HG02623 (cell line): ENCODE measurements around the gene SGF29.
"Not testable (repeated sequence)": the region's sequence is repeated elsewhere in the genome, so short reads cannot be mapped to it uniquely, and the experiment has no call there.

ENCODE experiments used
- ATAC-seq: cut with Tn5 transposase; IDR thresholded peaks from one replicate; pipeline ENCODE4 v1.9.1; 2021; ENCODE audit warnings: moderate library complexity; ENCODE audit not compliant: unreplicated experiment

SGF29 gene

DNA sequence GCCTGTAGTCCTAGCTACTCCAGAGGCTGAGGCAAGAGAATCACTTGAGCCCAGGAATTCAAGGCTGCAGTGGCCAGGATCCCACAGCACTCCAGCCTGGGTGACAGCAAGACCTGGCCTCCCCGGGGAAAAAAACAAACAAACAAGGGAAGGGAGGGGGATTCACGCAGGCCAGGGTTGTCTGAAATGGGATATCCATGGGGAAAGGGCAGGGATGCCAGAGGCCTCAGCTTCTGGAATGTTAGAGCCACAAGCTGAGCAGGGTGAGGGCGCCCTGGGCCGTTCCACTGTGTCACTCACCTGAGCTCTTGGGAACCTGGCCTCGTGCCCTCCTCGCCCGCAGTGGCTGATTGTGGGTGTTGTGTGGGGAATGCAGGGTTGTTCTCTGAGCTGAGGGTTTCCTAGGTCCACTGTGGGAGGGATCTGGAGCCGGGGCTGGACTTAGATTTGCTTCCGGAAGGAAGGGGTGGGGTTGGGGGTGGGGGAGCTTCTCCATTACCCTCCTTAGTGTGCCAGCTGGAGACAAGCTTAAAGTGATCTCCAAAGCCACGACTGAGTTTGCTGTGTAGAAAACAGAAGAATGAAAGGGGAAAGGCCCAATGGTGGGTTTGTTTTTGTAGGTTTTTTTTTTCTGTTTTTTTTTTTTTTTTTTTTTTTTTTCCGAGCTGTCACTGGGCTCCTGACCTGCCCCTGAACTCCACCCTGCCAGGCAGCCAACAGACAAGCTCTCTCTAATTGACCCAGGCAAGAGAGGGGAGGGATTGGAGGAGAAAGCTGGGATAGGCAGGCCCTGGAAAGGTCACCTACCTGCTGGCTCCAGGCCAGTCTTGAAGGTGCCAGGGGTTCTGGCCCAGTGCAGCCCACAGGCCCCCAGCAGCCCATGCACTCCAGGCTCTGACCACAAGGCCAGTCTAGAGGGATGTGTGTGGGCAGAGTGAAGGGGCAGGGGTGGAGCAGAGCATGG lies 56.2 kb downstream of the SGF29 start, which contains the start of gene SULT1A1:
Gene SULT1A1, minus strand, starts transcription at position 414 of the 964 bp plus-strand sequence. CDS start 1,189 bp downstream, outside the sequence.
- no peak for ATAC-seq

DNA sequence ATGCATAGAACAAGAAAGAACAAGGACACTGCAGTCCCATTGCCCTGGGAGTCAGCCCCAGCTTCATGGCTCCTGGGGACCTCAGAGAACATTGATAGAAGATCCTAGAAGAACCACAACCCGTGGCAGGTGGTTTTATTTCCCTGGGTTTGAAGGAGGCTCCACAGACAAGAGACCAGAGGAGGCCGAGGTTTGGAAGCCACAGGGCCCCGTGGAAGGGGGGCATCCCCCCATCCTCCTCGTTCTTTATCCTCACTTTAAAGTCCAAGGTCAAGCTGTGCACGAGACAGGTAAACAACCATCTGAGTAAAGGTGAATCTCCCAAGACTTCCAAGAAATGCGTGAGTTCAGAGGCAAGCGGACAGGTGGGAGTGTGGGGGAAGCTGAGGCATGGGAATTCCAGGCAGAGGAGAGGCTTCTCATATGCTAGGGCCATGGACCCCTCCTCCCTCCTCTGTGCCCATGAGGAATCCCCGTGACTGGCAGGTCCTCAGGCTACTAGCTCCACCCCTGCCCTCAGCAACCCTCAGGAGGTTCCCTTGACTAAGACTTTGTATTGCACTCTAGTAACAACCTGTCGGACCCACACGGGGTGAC lies 57.0 kb downstream of the SGF29 start:
- ATAC-seq: no peak

DNA sequence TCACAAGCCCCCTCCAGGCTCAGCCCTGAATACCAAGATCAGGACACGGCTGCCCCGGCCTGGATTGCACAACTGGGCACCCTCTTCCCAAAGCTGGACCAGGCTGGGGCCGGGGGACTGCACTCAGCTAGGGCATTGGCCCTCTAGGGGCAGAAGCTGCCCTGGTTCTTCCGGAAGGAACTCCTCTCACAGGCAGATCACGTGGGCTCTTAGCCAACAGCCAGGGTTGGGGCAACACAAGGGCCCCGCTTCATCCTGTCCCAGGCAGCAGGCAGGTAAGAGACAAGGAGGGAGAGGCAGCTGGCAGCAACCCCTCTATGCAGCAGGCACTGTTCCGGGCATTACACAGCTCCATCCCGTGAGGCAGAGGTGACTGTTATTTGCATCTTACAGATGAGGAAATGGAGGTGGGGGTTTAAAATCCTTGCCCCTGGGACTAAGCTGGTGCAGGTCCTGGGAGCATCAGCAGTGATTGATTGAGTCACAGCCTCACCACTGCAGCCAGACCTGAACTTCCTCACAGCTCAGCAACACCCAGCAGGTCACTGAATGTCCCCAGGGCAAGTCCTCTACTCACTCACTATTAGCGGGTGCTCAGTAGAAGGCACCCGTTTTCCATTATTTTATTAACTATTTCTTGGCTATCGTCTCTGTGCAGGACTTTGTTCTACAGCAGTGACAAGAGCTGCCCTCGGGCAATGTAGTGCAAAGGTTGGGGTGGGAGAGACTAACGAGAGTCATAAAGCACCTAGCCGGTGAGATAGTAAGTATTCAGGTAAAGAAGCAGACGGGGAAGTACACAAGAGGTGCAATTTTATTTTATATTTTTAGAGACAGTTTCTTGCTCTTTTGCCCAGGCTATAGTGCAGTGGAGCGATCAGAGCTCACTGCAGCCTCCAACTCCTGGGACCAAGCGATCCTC lies 58.9 kb downstream of the SGF29 start:
- ATAC-seq: not testable (repeated sequence)

DNA sequence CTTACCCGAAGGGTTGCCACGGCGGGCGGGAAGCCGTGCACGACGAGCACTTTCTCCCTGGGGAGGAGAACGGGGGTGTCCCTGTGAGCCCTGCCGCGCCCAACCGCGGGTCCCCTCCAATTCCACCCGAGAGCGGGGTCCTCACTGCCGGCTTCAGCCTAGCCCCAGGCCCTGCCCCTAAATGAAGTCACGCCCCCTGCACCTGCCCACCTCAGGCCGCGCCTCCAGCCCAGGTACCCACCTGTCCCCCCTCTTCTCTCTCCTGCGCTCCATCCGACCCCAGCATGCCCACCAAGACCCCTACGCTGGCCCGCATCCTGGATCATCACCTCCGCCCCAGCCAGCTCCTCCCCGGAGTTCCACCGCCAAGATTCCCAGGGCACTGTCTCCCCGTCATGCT lies 60.2 kb downstream of the SGF29 start:
- ATAC-seq: not testable (repeated sequence)

DNA sequence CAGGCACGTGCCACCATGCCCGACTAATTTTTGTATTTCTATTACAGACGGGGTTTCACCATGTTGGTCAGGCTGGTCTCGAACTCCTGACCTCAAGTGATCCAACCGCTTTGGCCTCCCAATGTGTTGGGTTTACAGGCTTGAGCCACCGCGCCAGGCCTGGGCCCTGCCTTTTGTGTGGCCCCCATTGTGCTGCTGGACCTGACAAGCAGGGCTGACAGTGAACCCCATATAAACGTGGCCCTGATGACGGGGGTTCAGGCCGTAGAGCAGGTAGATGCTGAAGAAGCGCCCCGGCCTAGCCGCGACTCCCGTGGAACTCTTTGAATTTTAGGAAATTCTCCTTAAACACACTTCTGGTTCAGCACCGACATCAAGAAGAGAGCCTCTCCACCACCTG lies 60.8 kb downstream of the SGF29 start:
- ATAC-seq: not testable (repeated sequence)

DNA sequence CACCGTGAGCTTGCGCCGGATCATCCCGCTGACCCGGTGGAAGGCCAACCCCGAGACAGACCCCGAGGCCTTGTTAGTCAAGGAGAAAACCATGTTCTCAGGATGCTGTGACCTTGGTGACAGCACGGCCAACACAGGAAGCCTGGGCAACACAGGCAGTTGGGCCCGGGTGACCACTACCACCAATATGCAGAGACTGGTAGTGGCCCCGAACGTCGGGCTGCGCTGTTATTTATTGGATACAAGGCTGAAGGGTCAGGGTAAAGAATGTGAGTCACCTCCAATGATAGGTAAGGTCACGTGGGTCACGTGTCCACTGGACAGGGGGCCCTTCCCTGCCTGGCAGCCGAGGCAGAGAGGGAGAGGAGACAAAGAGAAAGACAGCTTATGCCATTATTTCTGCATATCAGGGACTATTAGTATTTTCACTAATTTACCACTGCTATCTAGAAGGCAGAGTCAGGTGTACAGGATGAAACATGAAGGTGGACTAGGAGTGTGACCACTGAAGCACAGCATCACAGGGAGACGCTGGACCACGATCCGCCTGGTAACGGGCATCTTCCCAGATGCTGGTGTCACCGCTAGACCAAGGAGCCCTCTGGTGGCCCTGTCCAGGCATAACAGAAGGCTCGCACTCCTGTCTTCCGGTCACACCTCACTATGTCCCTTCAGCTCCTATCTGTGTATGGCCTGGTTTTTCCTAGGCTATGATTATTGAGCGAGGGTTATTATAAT lies 61.9 kb downstream of the SGF29 start:
- not testable (repeated sequence) for ATAC-seq

DNA sequence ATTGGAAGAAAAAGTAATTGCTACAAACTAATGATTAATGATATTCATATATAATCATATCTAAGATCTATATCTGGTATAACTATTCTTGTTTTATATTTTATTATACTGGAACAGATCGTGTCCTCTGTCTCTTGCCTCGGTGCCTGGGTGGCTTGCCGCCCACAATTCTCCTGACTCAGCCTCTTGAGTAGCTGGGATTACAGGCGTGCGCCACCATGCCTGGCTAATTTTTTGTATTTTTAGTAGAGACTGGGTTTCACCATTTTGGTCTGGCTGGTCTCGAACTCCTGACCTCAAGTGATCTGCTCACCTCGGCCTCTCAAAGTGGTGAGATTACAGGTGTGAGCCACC lies 62.5 kb downstream of the SGF29 start:
- ATAC-seq: not testable (repeated sequence)

DNA sequence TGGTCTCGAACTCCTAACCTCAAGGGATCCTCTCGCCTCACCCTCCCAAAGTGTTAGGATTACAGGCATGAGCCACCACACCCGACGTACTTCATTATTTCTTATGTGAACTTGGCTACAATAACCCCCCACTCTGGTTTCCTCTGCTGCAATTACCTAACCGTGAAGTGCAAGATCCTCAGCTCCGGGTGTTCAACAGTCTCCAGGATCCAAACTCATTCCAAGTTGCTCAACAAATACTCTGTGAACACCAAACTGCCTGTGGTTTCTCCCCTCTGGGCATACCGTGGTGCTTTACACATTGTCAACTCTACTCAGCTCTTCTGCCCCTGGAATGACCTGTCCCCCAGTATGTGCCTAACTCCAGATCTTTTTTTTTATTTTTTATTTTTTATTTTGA lies 62.9 kb downstream of the SGF29 start:
- ATAC-seq: no peak

DNA sequence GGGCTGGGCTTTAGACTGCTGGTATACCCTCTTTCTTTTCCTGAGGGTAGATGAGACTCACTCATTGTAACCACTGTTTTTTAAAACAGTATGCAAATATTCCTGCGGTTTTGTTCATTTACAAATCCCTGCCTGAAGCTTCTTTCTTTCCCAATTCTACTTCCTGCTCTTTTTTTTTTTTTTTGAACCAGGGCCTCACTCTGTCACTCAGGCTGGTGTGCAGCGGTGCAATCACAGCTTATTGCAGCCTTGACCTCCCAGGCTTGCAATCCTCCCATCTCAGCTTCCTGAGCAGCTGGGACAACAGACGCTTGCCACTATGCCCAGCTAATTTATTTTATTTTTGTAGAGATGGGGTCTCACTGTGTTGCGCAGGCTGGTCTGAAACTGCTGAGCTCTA lies 64.2 kb downstream of the SGF29 start:
- no peak for ATAC-seq

DNA sequence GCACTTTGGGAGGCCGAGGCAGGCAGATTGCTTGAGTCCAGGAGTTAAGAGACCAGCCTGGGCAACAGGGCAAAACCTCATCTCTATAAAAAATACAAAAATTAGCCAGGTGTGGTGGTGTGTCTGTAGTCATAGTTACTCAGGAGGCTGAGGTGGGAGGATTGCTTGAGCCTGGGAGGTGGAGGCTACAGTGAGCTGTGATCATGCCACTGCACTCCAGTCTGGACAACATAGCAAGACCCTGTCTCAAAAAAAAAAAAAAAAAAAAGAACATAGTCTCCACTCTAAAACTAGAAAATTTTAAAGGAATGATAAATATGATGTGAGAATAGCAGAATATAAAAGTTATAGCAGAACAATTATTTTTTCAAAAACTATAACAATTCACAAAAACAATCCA lies 66.6 kb downstream of the SGF29 start:
- not testable (repeated sequence) for ATAC-seq

DNA sequence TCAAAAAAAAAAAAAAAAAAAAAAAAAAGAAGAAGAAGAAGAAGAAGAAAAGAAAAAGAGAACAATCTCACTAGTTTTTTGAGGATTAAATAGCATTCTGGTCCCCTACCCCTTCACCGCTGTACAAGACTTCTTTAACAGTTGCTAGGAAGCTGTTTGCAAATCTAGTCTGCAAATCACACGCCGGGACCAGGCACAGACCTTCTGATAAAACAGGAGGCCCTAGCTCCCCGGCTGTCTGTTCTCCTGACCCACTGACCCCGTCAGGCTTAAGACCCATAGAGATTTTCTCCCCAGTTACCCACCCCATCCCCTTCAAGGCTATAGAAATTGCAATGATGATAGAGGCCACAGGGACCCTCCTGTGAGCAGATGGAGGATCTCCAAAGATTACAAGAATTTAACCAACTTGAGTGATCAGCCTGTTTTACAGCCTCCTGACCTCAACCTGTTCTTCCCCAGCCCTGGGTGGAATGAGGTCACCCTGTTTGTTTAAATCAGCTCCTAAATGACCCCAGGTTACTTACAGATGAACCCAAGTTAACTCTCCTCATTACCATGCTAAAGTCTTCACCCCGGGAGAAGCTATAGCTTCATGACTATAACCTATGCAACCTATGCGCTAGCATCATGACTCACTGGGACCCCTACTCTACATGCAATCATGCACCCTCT lies 67.9 kb downstream of the SGF29 start:
- ATAC-seq: no peak

DNA sequence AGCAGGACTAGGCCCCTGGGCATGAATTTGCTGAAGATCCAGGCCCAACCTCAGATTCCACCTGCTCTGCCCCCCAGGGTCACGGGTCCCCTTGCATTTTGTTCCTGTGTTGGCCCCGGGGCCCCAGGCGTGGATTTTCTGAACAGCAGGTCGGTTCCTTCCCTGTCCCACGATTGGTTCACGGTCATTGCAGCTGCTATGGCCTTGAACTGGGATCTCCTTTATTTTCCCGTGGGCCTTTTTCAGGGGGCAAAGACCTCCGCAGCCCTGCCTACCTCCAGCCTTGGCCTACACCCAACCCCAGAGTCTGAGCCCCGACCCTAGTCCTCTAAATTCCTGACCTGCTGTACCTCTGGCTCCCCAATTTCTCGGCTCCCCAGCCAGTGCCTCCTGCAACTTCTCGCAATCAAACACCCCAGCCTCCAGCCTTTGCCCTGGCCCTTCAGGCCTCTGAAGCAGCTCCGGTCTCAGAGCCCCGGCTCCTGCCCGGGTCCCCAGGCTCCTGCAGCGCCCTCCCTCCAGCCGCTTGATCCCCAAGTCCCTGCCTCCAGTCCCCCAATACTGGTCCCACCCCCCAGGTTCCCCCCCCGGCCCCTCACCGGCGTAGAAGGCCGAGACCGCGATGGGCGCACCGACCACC lies 68.9 kb downstream of the SGF29 start:
- not testable (repeated sequence) for ATAC-seq

DNA sequence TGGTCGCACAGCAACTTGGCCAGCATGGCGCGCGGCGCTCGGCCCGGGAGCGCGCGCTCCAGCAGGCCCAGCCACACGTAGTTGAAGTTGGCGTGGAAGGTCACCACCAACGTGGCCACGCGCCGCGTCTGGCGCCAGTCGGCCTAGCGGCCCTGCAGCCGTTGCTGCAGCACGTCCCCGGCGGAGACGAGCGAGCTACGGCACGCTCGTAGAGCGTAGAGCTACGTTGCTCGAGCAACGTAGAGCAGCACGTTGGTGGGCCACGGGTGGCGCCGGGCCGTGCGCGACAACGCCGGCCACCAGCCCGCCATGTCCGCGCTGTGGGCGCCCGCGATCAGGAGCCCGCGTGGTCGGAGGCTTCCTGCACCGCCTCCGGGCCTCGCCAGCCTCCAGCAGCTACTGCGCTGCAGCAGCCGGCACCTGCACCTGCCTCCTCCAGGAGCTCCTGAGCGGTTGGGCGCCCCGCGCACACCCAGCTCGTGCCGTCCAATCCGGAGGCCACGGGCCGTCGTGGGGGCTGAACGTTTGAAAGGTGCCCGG lies 69.5 kb downstream of the SGF29 start:
- ATAC-seq: no peak

DNA sequence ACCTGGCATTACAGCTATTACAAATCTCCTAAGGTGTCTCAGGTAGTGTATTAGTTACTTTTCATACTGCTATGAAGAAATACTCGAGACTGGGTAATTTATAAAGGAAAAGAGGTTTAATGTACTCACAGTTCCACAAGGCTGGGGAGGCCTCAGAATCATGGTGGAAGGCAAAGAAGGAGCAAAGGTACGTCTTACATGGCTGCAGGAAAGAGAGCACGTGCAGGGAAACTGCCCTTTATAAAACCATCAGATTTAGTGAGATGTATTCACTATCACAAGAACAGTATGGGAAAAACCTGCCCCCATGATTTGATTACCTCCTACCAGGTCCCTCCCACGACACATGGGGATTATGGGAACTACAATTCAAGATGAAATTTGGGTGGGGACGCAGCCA lies 77.2 kb downstream of the SGF29 start:
- not testable (repeated sequence) for ATAC-seq

DNA sequence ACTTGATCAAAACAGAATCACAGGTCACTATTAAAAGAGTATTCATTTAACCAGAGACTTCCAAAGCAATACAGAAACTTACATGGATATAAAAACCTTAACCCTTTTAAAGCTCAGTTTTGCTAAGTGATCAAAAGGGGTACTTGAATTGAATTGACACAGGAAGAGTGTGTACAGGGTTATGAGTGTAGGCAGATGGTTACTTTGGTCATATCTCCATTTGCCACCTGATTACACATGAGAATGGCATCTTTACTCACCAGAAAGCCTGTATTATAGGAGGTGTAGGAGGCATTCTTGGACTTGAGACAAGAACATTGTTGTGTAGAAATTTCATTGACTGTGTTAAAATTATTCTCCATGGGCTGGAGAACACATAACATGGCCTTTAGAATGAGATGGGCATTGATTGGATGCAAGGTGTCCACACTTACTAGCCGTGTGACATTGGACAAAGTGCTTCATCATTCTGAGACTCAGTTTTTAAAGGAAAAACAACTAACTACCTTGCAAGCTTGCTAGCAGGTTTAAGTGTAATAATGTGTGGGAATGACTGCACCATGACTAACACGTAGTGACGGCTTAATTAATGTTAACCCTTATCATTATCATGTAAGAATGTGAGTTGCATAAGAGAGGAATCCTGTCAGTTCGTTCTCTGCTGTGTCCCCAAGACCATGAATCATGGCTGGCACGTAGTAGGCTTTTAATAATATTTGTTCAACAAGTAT lies 82.5 kb downstream of the SGF29 start:
- ATAC-seq: not testable (repeated sequence)

DNA sequence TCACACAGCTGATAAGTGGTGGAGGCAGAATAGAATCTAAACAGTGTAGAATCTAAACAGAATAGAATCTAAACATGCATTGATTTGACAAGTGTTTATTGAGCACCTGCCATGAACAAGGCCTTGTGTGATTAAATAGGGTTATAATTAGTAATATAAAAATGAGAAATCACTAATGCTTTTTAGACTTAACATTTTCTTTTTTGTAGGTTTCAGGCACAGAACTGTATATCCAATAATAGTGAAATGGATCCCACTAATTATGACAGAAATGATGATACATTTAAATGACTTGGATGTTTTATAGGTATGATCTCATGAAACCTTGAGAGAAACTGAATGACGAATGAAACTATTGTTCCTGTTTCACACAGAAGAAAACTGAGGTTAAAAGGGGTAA lies 84.0 kb downstream of the SGF29 start, which contains the start of gene NPIPB8:
Gene NPIPB8, plus strand, starts transcription at position 301 of the 400 bp plus-strand sequence. CDS start 296 bp downstream, outside the sequence.
- ATAC-seq: not testable (repeated sequence)

DNA sequence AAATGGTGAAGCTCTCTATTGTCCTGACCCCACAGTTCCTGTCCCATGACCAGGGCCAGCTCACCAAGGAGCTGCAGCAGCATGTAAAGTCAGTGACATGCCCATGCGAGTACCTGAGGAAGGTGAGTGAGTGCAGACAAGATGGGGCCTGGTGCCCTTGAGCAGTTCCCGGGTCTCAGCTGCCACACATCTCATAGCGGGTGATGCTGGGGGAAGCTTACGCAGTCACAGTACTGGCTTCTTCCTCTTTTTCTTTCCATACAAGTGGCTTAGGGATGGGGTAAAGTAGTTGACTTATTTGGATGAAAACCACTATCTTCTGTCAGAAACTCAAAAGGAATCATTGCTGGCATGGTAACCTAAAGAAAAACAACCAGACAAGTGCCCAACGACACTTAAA lies 84.6 kb downstream of the SGF29 start:
- not testable (repeated sequence) for ATAC-seq

DNA sequence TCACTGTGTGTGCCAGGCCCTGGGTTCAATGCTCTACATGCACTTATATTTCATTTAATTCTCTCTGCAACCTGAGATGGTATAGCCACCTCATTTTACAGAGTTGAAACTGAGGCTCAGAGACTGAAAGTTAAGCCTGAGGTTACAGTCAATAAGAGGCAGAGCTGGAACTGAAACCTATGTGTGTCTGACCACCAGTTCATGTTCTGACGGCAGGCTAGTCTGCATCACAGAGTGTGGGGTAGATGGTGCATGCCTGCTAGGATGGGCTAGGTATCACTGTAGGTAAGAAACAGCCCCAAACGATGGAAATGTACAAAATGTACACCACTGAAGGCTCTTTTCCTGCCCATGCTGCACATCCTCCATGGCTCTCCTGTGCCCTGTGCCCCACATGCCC lies 86.2 kb downstream of the SGF29 start:
- ATAC-seq: not testable (repeated sequence)
